Upper lobe of left lung (tissue), 4 donors: ENCODE data around the gene GRID1.

Source experiments
- EP300 ChIP-seq, 4 donors: sonication (generic); formaldehyde crosslinking; IDR thresholded peaks; one replicate each; pipeline ENCODE4 v1.5.1; 2017; ENCODE audit warnings: antibody characterized with exemption in 4 of 4, control low read depth in 2 of 4
- POLR2A ChIP-seq, 4 donors: fragments of 450-650 bp; IDR thresholded peaks; one replicate each; pipeline ENCODE4 v1.5.1; 2016 to 2017; ENCODE audit warnings: antibody characterized with exemption in 4 of 4, mild to moderate bottlenecking in 2 of 4
- TF ChIP-seq, protein P1 (sequence below), 6 experiments: fragments of 450-650 bp in 4 of 6; fragments of 200-600 bp in 2 of 6; sonication (generic) in 2 of 6; IDR thresholded peaks; one replicate each; pipeline ENCODE4 v1.5.1; 2016 to 2019; ENCODE audit warnings: antibody characterized with exemption in 6 of 6

DNA sequence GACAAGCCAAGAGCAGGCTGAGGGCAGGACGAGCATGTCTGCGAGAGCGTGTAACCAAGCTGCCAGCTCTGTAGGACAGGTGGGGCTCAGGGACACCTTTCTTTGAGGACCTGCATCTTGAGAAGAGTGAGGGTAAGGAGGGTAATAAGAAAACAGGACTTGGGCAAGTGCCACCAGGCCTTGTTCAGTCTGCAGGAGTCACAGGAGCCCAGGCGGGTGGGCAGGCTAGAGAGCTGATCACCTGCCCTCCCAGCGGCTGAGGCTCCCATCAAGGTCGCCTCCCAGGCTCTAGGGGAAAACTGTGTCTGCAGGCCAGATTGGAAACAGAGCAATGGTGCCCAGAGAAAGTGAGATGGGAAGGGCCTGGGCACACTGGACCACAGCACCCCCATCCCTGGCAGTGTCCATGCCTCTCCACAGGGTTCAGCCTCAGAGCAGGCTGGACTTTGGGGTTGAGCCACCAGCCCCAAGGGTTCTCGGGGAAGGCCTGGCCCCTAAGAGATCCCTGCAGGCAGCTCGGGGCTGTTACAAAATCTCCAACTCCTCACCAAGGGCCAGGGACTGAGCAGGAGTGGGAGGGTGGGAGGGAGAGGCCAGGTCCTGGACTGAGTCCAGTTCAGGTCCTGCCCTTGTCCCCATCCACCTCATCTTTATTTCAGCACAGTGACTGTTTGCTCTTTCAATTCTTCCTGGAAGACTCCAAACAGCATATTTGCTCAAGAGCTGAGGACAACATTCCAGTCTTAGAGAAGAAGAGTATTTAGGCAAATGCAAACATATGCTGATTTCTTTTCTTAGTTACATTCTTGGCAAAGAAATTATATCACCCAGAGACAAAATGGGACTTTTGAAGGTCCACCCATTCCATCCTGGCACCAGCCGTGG, 161.9 kb downstream of the GRID1 start:
- TF ChIP-seq, protein P1, sequence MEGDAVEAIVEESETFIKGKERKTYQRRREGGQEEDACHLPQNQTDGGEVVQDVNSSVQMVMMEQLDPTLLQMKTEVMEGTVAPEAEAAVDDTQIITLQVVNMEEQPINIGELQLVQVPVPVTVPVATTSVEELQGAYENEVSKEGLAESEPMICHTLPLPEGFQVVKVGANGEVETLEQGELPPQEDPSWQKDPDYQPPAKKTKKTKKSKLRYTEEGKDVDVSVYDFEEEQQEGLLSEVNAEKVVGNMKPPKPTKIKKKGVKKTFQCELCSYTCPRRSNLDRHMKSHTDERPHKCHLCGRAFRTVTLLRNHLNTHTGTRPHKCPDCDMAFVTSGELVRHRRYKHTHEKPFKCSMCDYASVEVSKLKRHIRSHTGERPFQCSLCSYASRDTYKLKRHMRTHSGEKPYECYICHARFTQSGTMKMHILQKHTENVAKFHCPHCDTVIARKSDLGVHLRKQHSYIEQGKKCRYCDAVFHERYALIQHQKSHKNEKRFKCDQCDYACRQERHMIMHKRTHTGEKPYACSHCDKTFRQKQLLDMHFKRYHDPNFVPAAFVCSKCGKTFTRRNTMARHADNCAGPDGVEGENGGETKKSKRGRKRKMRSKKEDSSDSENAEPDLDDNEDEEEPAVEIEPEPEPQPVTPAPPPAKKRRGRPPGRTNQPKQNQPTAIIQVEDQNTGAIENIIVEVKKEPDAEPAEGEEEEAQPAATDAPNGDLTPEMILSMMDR (IDR thresholded peaks at IDR 0.05): no peak
- no peak for TF ChIP-seq POLR2A (IDR thresholded peaks at IDR 0.05)
- no peak for TF ChIP-seq EP300 (IDR thresholded peaks at IDR 0.05)
